ENCODE data around the gene TOX2.

The TOX2 gene

DNA sequence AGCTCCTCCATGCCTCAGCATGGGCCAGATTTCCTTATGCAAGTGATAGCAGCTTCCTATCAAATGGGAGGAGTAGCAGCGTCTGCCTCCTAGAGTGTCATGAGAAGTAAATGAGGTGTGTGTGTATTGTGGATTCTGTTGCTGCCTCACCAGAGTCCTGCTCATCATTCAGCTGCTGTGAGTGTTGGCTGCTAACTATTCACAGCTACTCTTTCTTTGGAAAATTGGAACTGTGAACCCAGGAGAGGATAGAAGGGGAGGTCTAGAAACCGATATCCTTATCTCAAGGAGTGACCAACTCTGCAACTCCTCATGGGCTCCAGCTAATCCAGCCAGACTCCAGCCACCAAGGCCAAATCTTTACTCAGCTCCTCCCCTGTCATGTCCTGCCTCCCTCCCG, 63.3 kb downstream of the TOX2 start:
- no peak for DNase-seq (ENCODE audit: low spot score)

DNA sequence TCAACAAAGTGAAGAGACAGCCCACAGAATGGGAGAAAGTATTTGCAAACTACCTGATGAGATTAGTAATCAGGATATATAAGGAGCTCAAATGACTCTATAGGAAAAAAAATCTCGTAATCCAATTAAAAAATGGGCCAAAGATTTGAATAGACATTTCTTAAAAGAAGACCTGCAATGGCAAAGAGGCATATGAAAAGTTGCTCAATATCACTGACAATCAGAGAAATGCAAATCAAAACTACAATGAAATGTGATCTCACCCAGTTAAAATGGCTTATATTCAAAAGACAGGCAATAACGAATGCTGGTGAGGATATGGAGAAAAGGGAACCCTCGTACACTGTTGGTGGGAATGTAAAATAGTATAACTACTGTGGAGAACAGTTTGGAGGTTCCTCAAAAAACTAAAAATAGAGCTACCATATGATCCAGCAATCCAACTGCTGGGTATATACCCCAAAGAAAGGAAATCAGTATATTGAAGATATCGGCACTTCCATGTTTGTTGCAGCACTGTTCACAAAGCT, 65.0 kb downstream of the TOX2 start:
- DNase-seq (ENCODE audit: low spot score): no peak

DNA sequence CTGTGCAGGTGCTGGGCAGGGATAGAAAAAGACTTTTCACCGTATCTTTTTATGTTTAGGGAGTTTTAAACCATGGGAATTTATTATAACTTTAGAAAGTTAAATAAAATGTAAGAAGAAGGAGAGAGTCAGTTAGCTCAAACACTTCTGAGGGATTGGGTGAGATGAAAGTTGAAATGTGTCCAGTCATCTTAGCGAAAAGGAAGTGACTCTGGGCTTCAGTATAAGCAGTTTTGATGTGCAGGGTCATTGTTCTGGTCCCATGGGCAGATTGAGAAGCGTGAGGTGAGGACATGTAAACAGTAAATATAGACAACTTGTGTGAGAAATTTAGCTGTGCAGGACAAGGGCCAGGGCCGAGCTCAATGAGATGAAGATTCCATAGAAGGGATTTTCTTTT, 66.9 kb downstream of the TOX2 start:
- DNase-seq (ENCODE audit: low spot score): no peak

DNA sequence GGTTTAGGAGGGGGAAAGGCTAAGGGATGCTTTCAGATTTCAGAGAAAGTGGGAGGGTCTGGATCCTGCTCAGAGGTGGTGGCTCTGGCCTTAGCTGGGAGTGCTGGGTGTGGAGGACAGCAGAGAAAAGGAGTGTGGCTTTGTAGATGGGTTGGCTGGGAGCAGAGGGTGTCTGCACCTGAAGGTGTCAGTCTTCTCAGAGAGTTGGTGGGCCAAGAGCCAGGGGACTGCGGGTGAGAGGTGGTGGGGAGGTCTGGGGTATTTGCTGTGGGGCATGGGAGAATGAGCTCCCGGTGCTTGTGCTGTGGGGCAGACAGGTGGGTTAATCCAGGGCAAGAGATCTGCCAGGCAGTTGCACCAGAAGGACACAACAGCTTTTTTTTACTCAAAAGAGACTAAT, 67.4 kb downstream of the TOX2 start:
- no peak for DNase-seq (ENCODE audit: low spot score)

DNA sequence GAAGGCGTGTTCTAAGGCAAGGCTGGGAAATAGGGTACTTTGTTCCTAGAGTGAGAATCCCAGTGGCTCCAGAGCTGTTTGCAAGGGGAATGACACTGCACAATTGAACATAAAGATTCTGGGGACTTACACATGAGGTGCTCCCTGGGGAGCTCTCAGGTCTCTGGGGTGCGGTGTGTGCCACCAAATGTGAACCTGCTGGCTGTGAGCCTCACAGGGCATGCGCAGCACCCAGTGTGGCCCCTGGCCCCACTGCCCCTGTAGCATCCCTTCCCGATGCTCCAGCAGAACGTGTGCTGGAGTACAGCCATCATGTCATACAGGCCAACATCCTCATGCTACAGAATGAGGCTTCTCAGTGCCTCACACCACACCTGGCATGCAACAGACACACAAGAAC, 68.2 kb downstream of the TOX2 start:
- DNase-seq (ENCODE audit: low spot score): no peak

- DNase-seq (ENCODE audit: low spot score): no peak
Measured at GRCh38 chr20:43983359-43983758, 68.7 kb downstream of the TOX2 start.

GRCh38 chr20:43983904-43984361, 69.3 kb downstream of the TOX2 start:
- no peak for DNase-seq (ENCODE audit: low spot score)

- no peak for DNase-seq (ENCODE audit: low spot score)
Measured at GRCh38 chr20:43984587-43984986, 69.9 kb downstream of the TOX2 start.

DNA sequence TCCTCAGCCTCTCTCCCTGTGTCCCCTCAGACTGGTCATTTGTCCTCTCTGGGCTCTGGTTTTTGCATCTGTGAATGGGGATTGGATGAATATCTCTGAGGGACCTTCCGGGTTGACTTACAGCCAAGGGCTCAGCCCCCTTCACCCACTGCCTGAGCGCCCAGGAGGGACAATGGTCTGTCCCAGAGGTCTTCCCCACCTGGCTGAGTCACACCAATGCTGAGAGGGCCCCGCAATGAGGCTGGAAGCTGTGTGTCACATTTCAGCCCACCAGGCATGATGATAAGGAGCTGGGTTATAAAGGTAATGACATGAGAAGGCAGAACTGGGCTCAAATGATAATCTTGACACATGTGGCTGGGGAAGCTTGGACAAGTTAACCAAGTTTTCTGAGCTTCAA, 70.5 kb downstream of the TOX2 start:
- DNase-seq (ENCODE audit: low spot score): no peak

DNA sequence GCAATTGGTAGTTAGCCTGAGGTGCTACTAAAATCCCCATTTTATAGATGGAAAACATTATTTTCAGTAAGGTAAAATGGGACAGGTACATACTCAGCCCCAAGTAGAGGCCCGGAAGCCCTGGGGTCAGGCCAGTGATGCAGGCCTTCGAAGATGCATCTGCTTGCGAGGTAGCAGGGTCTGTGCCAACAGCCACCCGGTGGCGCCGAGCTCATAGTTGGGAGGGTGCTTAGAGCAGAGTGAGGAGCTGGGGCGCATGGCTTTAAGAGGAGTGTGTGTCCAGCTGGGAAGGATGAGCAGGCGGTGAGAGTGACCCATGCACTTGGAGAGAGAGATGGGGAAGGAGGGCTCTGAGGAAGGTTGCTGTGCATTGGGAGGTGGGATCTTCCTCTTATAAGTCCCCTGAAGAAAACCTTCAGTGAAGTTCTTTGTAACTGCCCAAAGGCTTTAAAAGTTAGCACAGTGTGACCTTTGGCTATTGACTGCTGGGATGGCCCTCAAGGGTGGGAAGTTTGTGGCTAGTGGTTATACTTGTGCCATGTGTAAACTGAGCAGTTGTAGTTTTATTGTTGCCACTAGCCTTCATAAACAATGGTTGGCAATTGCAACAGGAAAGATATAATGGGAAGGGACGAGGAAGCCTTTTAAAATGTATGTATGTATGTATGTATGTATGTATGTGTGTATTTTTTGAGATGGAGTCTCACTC, 71.1 kb downstream of the TOX2 start:
- no peak for DNase-seq (ENCODE audit: low spot score)

- DNase-seq (ENCODE audit: low spot score): no peak
Measured at GRCh38 chr20:43987018-43987417, 72.4 kb downstream of the TOX2 start.

GRCh38 chr20:43987531-43987930, 72.9 kb downstream of the TOX2 start:
- no peak for DNase-seq (ENCODE audit: low spot score)

DNA sequence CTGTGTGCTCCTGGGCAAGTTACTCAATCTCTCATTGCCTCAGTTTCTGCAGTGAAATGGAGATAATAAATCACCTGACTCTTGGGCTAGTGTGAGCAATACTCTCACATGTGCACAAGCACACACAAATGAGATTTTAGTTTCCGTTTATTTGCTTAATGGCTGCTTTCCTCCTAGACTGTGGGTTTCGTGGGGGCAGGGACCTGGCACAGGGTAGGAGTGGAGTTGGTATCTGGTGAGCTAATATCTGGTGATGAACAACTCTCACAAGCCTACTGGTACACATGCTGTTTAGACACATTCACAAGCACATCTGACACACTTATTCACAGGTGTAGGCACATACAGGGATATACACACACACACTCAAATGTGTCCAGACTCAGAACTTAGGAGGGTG, 73.8 kb downstream of the TOX2 start:
- no peak for DNase-seq (ENCODE audit: low spot score)

GRCh38 chr20:43988867-43989266, 74.2 kb downstream of the TOX2 start:
- DNase-seq (ENCODE audit: low spot score): no peak

DNA sequence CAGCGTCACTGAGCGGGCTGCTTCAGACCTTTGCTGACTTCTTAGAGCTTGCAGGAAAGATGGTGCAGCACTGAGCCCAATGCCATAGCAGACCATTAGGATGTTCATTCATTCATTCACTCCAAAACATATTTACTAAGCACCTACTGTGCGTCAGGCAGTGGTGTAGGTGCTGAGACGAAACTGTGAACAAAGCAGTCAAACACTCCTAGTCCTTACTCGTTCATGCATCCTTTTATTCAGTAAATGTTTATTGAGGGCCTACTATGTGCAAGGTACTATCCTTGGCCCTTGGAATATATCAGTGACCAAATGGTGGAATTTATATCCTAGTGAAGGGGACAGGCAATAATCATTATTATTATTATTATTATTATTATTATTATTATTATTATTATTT, 76.6 kb downstream of the TOX2 start:
- DNase-seq (ENCODE audit: low spot score): no peak

DNA sequence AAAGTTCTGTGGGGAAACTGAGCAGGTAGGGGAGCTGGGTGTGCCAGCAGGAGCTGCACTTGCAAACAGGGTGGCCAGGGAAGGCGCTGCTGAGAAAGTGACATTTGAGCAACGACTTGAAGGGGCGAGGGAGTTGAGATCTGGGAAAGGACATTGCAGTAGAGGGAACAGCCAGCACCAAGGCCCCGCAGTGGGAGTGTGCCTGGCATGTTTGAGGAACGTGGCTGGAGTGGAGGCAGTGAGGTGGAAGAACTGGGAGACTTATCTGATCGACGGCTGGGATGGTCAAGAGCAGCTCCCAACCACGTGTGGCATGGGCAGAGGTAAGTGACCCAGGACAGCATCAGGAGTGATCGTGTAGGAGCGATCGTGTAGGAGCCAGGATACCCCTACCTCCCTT, 77.3 kb downstream of the TOX2 start:
- no peak for DNase-seq (ENCODE audit: low spot score)

DNA sequence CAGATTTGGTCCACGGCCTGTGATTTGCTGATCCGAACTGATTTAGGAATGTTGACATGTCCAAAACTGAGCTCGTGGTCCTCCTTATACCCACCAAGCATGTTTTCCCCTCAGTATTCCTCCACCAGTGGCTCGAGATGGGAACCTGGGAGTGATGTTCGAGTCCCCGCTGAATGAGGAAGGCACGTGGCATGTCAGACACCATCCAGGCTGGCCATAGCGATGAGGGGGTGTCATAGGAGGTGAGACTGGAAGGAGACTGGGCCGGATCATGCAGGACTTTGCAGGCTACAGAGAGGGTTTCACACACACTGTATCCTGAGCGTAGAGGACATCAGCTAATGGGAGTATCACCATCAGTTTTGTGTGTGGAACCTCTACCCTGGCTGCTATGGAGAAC, 78.2 kb downstream of the TOX2 start:
- DNase-seq (ENCODE audit: low spot score): no peak

DNA sequence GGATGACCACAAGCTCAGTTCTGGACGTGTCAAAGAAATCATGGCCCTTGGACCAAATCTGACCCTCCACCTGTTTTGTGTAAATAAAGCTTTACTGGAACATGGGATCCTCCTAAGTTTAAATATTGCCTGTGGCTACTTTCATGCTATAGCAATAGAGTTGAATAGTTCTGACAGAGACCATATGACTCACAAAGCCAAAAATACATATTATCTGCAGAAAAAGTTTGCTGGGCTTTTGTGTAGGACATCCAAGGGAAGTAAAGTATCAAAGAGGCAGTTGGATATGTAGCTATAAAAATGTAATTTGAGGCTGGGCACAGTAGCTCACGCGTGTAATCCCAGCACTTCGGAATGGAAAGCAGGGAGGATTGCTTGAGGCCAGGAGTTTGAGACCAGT, 78.9 kb downstream of the TOX2 start:
- DNase-seq (ENCODE audit: low spot score): no peak

DNA sequence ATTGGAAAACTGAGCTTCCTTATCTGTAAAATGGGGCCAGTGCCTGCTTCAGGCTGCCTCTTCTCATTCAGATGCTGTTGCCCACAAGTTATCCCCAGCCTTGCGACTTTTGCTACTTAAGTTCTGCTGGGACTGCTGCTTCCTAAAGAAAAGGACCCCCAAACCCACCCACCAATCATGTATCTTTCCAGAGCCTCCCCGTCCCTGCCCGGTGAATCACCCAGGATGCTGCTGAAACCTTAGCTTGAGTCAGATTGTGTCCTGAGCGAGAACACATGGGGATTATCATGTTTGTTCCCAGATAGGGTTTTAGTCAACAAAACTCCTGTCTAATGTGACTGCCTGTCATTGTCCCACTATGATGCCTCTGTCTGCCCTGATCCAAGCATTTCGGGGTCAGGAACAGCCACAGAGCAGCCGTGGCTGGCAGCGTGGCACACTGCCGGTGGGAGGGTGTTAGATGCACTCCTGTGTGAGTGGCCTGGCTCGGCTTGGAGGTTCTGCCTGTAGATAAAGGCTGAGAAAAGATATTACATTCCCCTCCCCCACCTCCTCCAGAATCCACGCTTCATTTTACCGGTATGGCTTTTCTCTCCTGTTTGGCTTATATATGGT, 79.9 kb downstream of the TOX2 start:
- no peak for DNase-seq (ENCODE audit: low spot score)

DNA sequence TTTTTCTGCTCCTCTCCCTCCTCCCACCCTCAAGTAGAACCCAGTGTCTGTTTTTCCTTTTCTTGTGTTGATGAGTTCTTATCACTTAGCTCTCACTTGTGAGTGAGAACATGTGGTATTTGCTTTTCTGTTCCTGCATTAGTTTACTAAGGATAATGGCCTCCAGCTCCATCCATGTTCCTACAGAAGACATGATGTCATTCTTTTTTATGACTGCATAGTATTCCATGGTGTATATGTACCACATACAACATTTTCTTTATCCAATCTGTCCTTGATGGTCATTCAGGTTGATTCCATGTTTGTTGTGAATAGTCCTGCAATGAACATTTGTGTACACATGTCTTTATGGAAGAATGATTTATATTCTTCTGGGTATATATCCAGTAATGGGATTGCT, 81.0 kb downstream of the TOX2 start:
- no peak for DNase-seq (ENCODE audit: low spot score)

- no peak for DNase-seq (ENCODE audit: low spot score)
Measured at GRCh38 chr20:43996240-43996930, 81.7 kb downstream of the TOX2 start.

DNA sequence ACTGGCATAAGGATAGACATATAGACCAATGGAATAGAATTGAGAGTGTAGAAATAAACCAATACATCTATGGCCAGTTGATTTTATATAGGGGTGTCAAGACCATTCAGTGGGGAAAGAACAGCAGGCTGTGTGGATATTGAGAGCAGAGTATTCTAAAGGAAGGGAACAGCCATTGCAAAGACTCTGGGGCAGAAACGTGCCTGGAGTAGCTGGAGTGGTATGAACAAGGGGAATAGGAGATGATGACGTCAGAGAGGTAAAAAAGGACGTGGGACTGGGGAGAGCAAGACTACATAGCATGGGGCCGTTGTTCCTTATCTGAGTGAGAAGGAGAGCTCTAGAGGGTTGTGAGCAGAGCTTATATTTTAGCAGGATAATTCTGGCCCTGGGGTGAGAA, 85.2 kb downstream of the TOX2 start:
- DNase-seq (ENCODE audit: low spot score): no peak

Measured in HuH-7.5 (cell line).